Activated T-cell treated with anti-CD3 and anti-CD28 coated beads for 1 hour (primary cell): ENCODE measurements around the gene MARCHF7.

ENCODE experiments used
- DNase-seq: peaks from one replicate; pipeline ENCODE4 v3.0.0-alpha.2; 2020; ENCODE audit warnings: low read depth

The MARCHF7 gene

GRCh38 chr2:159762075-159762474 lies 49.8 kb downstream of the MARCHF7 start:
- DNase-seq = no peak
